Glomerular visceral epithelial cell (primary cell): ENCODE data around the gene HTR1E.
"Not testable (repeated sequence)": the region's sequence is repeated elsewhere in the genome, so short reads cannot be mapped to it uniquely, and the experiment has no call there.

ENCODE experiments used
- DNase-seq: peaks from one replicate; pipeline ENCODE4 v3.0.0-alpha.2; 2016; ENCODE audit errors: extremely low spot score

The HTR1E gene

GRCh38 chr6:86973088-86973487, 35.8 kb downstream of the HTR1E start:
- DNase-seq: no peak

GRCh38 chr6:86978251-86978650, 40.9 kb downstream of the HTR1E start:
- no peak for DNase-seq

GRCh38 chr6:87001494-87001893, 64.2 kb downstream of the HTR1E start:
- no peak for DNase-seq

GRCh38 chr6:87002391-87002790, 65.1 kb downstream of the HTR1E start:
- DNase-seq: not testable (repeated sequence)

GRCh38 chr6:87006541-87006940, 69.2 kb downstream of the HTR1E start:
- DNase-seq: not testable (repeated sequence)

GRCh38 chr6:87009581-87009980, 72.3 kb downstream of the HTR1E start:
- not testable (repeated sequence) for DNase-seq

- DNase-seq: no peak
Measured at GRCh38 chr6:87012035-87012434, 74.7 kb downstream of the HTR1E start.

- no peak for DNase-seq
Measured at GRCh38 chr6:87012743-87013142, 75.4 kb downstream of the HTR1E start.

- DNase-seq: no peak
Measured at GRCh38 chr6:87016772-87017171, 79.4 kb downstream of the HTR1E start.

GRCh38 chr6:87027021-87027420, 89.7 kb downstream of the HTR1E start:
- no peak for DNase-seq

GRCh38 chr6:87029711-87030314, 92.5 kb downstream of the HTR1E start:
- peak; percentile 30 for DNase-seq

- DNase-seq: no peak
Measured at GRCh38 chr6:87040729-87041128, 103.4 kb downstream of the HTR1E start.

- DNase-seq: no peak
Measured at GRCh38 chr6:87045521-87046075, 108.3 kb downstream of the HTR1E start.

GRCh38 chr6:87049779-87050178, 112.5 kb downstream of the HTR1E start:
- no peak for DNase-seq

GRCh38 chr6:87053312-87053711, 116.0 kb downstream of the HTR1E start:
- DNase-seq: no peak

- no peak for DNase-seq
Measured at GRCh38 chr6:87054143-87054833, 117.0 kb downstream of the HTR1E start.

GRCh38 chr6:87059943-87060342, 122.6 kb downstream of the HTR1E start:
- DNase-seq: no peak

- no peak for DNase-seq
Measured at GRCh38 chr6:87065117-87065516, 127.8 kb downstream of the HTR1E start.
